ENCODE results near the gene LRRC8E. TPM values are rescaled to one million over a fixed set of nuclear protein-coding genes. Genes with fewer than 3 reads are reported as not detected.

The LRRC8E gene
- total RNA-seq, 1 donor from 2014 or later, result 6.6 TPM

GRCh38 chr19:7874897-7875273 is 13.4 kb upstream of the LRRC8E start:
- Histone ChIP-seq H3K9ac (ENCODE audit: low read length) (no peak overlapping the region), H3K27ac (ENCODE audit: low read depth, low read length) (no peak overlapping the region), H3K36me3 (ENCODE audit: insufficient read depth, low read length) (no peaks in the 10 kb centered on the region), H3K4me2 (ENCODE audit: low read length) (no peak overlapping the region), H3K4me1 (ENCODE audit: insufficient read depth, low read length) (peaks cover 7% of the 10 kb centered on the region), H3K4me3 (ENCODE audit: insufficient read depth, low read depth, low read length) (no peak overlapping the region), H3K9me3 (ENCODE audit: insufficient read depth, low read depth, low read length) (no peaks in the 10 kb centered on the region), H2AFZ (ENCODE audit: low read depth, low read length) (no peak overlapping the region), H3K79me2 (ENCODE audit: insufficient read depth, low read length) (no peaks in the 10 kb centered on the region), H3K27me3 (ENCODE audit: insufficient read depth, low read length) (peaks cover 12% of the 10 kb centered on the region), H4K20me1 (ENCODE audit: insufficient read depth, low read length) (no peaks in the 10 kb centered on the region)
- FAIRE-seq (no peak), DNase-seq (ENCODE audit: low read depth) (no peak)
- H3K36me3 Mint-ChIP-seq (ENCODE audit: low read depth, unreplicated experiment), result no peaks in the 10 kb centered on the region
- no peaks in the 10 kb centered on the region for H3K9me3 Mint-ChIP-seq (ENCODE audit: unreplicated experiment)
- peaks cover 9% of the 10 kb centered on the region for H3K4me1 Mint-ChIP-seq (ENCODE audit: low read depth, unreplicated experiment)
- H3K4me3 Mint-ChIP-seq (ENCODE audit: unreplicated experiment), result peak overlapping the region; percentile 45
- TF ChIP-seq CTCF (IDR thresholded peaks at IDR 0.05; ENCODE audit: insufficient read depth, low read depth, low read length) (no peak), EZH2 (IDR thresholded peaks at IDR 0.05; ENCODE audit: insufficient read depth, low read length) (no peak)
- peaks cover 14% of the 10 kb centered on the region for H3K27me3 Mint-ChIP-seq (ENCODE audit: low read depth, unreplicated experiment)
- H3K27ac Mint-ChIP-seq (ENCODE audit: unreplicated experiment), result no peak overlapping the region

- no peaks in the 10 kb centered on the region for H4K20me1 ChIP-seq (ENCODE audit: insufficient read depth, low read length)
- H3K4me2 ChIP-seq (ENCODE audit: low read length), result no peak overlapping the region
- H3K9ac ChIP-seq (ENCODE audit: low read length), result no peak overlapping the region
- no peak for FAIRE-seq
- no peak overlapping the region for H3K4me3 ChIP-seq (ENCODE audit: insufficient read depth, low read depth, low read length)
- DNase-seq (ENCODE audit: low read depth), result no peak
- no peaks in the 10 kb centered on the region for H3K36me3 Mint-ChIP-seq (ENCODE audit: low read depth, unreplicated experiment)
- TF ChIP-seq CTCF (IDR thresholded peaks at IDR 0.05; ENCODE audit: insufficient read depth, low read depth, low read length) (no peak), EZH2 (IDR thresholded peaks at IDR 0.05; ENCODE audit: insufficient read depth, low read length) (no peak)
- no peaks in the 10 kb centered on the region for H3K79me2 ChIP-seq (ENCODE audit: insufficient read depth, low read length)
- no peak overlapping the region for H3K27ac ChIP-seq (ENCODE audit: low read depth, low read length)
- peaks cover 14% of the 10 kb centered on the region for H3K27me3 Mint-ChIP-seq (ENCODE audit: low read depth, unreplicated experiment)
- H3K27ac Mint-ChIP-seq (ENCODE audit: unreplicated experiment), result peak overlapping the region; percentile 77
- peaks cover 4% of the 10 kb centered on the region for H3K9me3 ChIP-seq (ENCODE audit: insufficient read depth, low read depth, low read length)
- H3K4me3 Mint-ChIP-seq (ENCODE audit: unreplicated experiment), result peak overlapping the region; percentile 9
- peaks cover 4% of the 10 kb centered on the region for H3K4me1 Mint-ChIP-seq (ENCODE audit: low read depth, unreplicated experiment)
- H3K9me3 Mint-ChIP-seq (ENCODE audit: unreplicated experiment), result no peaks in the 10 kb centered on the region
- H3K36me3 ChIP-seq (ENCODE audit: insufficient read depth, low read length), result no peaks in the 10 kb centered on the region
- peaks cover under 1% of the 10 kb centered on the region for H3K4me1 ChIP-seq (ENCODE audit: insufficient read depth, low read length)
- peaks cover 12% of the 10 kb centered on the region for H3K27me3 ChIP-seq (ENCODE audit: insufficient read depth, low read length)
- H2AFZ ChIP-seq (ENCODE audit: low read depth, low read length), result no peak overlapping the region
These were observed 11.0 kb upstream of the LRRC8E start for GRCh38 chr19:7877249-7877836.

GRCh38 chr19:7879111-7879807 is 9.1 kb upstream of the LRRC8E start:
- TF ChIP-seq CTCF (IDR thresholded peaks at IDR 0.05; ENCODE audit: insufficient read depth, low read depth, low read length), result no peak
- TF ChIP-seq EZH2 (IDR thresholded peaks at IDR 0.05; ENCODE audit: insufficient read depth, low read length), result no peak
- no peak for FAIRE-seq
- Histone ChIP-seq H2AFZ (ENCODE audit: low read depth, low read length) (no peak overlapping the region), H3K4me2 (ENCODE audit: low read length) (no peak overlapping the region), H3K79me2 (ENCODE audit: insufficient read depth, low read length) (no peaks in the 10 kb centered on the region), H4K20me1 (ENCODE audit: insufficient read depth, low read length) (no peaks in the 10 kb centered on the region), H3K36me3 (ENCODE audit: insufficient read depth, low read length) (no peaks in the 10 kb centered on the region), H3K9ac (ENCODE audit: low read length) (no peak overlapping the region), H3K4me3 (ENCODE audit: insufficient read depth, low read depth, low read length) (no peak overlapping the region), H3K9me3 (ENCODE audit: insufficient read depth, low read depth, low read length) (peaks cover 4% of the 10 kb centered on the region), H3K4me1 (ENCODE audit: insufficient read depth, low read length) (no peaks in the 10 kb centered on the region), H3K27ac (ENCODE audit: low read depth, low read length) (no peak overlapping the region), H3K27me3 (ENCODE audit: insufficient read depth, low read length) (peaks cover 6% of the 10 kb centered on the region)
- no peaks in the 10 kb centered on the region for H3K36me3 Mint-ChIP-seq (ENCODE audit: low read depth, unreplicated experiment)
- H3K4me1 Mint-ChIP-seq (ENCODE audit: low read depth, unreplicated experiment), result peaks cover 4% of the 10 kb centered on the region
- no peak overlapping the region for H3K27ac Mint-ChIP-seq (ENCODE audit: unreplicated experiment)
- DNase-seq (ENCODE audit: low read depth), result no peak
- no peaks in the 10 kb centered on the region for H3K9me3 Mint-ChIP-seq (ENCODE audit: unreplicated experiment)
- H3K4me3 Mint-ChIP-seq (ENCODE audit: unreplicated experiment), result no peak overlapping the region
- peaks cover 12% of the 10 kb centered on the region for H3K27me3 Mint-ChIP-seq (ENCODE audit: low read depth, unreplicated experiment)

Data from astrocyte (in vitro differentiated cells and primary cell).